GM19438 (cell line): ENCODE results near the gene NFKBIZ.
"Not testable (repeated sequence)": the region's sequence is repeated elsewhere in the genome, so short reads cannot be mapped to it uniquely, and the experiment has no call there.

Experiments used
- ATAC-seq: cut with Tn5 transposase; IDR thresholded peaks from one replicate; pipeline ENCODE4 v1.9.1; 2021; ENCODE audit warnings: low read depth; ENCODE audit not compliant: unreplicated experiment

NFKBIZ gene

GRCh38 chr3:101849714-101850245, 466 bp downstream of the NFKBIZ start:
- peak; percentile 29 for ATAC-seq

GRCh38 chr3:101850246-101851051, 1.1 kb downstream of the NFKBIZ start:
- ATAC-seq, result no peak

- no peak for ATAC-seq
Observed at GRCh38 chr3:101851072-101851770, 1.9 kb downstream of the NFKBIZ start.

GRCh38 chr3:101851850-101852714, 2.8 kb downstream of the NFKBIZ start:
- no peak for ATAC-seq

GRCh38 chr3:101852983-101853840, 3.9 kb downstream of the NFKBIZ start:
- no peak for ATAC-seq

GRCh38 chr3:101853982-101854381, 4.7 kb downstream of the NFKBIZ start:
- ATAC-seq, result no peak

- ATAC-seq, result no peak
Observed at GRCh38 chr3:101854608-101855304, 5.4 kb downstream of the NFKBIZ start.

- no peak for ATAC-seq
Observed at GRCh38 chr3:101857301-101857741, 8.0 kb downstream of the NFKBIZ start.

GRCh38 chr3:101858464-101859030, 9.2 kb downstream of the NFKBIZ start:
- ATAC-seq, result no peak

GRCh38 chr3:101859882-101860448, 10.7 kb downstream of the NFKBIZ start:
- ATAC-seq, result no peak

- ATAC-seq, result no peak
Observed at GRCh38 chr3:101861212-101861788, 12.0 kb downstream of the NFKBIZ start.

- ATAC-seq, result no peak
Observed at GRCh38 chr3:101861789-101862415, 12.6 kb downstream of the NFKBIZ start.

GRCh38 chr3:101862416-101863165, 13.3 kb downstream of the NFKBIZ start:
- ATAC-seq, result no peak

- ATAC-seq, result not testable (repeated sequence)
Observed at GRCh38 chr3:101864926-101865325, 15.6 kb downstream of the NFKBIZ start.

- ATAC-seq, result no peak
Observed at GRCh38 chr3:101865751-101866509, 16.6 kb downstream of the NFKBIZ start.

- no peak for ATAC-seq
Observed at GRCh38 chr3:101867511-101867910, 18.2 kb downstream of the NFKBIZ start.
